Measurements from ENCODE around the gene PCDH19. TPM values are rescaled to one million over a fixed set of nuclear protein-coding genes. Genes with fewer than 3 reads are reported as not detected.

The PCDH19 gene
- total RNA-seq, 1 donor, result under 0.01 TPM

DNA sequence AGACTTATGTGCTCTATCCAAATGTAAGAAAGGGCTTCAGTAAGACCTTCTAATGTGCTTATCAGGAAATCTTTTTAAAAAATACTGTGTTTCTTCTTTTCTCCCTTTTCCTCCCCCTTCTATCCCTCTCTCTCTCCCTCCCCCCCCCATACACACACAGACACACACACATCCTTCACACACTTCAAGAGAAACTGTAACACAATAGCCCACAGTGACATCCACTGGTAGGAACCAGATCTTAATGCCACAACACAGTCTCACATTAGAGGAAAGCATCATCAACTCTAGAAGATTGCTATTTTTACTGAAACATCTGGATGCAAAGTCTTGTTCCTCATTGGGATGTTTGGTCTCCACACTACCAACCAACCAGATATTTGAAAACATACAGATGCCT lies 4.6 kb downstream of the PCDH19 start:
- no peak for DNase-seq (ENCODE audit: low read depth in 2 of 3, low spot score in 2 of 3)

DNA sequence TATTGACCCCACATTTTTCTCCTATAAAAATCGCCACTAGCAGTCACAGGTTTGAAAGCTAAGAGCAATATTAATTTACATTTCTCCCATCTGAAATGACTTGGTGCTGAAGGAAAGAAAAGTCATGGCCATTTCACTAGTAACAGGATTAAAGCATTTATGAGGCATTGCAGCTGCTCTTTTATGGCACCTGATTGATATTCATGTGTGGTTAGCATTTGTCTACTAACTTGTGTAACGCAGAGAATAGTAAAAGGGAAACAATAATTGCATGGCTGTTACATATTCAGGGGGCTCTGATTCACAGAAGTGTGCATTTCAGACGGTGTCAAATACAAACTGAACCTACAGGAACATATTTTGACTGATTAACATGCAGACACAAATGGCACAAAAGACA lies 5.2 kb downstream of the PCDH19 start:
- no peak for DNase-seq (ENCODE audit: low read depth in 2 of 3, low spot score in 2 of 3)

DNA sequence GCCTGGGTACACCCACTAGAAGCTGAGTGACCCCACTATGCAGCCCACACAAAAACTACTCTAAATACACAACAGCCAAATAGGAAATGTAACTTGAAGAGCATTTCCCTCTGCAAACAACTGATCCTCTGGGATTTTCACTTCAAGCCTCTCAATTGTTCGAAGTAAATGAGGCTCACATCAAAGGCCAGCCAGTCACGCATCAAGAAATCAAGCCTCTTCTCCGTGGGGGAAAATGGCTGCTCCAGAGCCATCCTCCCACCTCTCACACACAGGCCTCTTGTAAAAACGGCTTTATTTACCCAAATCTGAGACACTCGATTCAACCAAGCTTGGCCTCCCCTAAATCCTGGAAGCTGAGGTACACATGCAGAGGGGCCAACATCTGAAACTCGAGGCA lies 14.3 kb downstream of the PCDH19 start:
- no peak for DNase-seq (ENCODE audit: low read depth in 2 of 3, low spot score in 2 of 3)

DNA sequence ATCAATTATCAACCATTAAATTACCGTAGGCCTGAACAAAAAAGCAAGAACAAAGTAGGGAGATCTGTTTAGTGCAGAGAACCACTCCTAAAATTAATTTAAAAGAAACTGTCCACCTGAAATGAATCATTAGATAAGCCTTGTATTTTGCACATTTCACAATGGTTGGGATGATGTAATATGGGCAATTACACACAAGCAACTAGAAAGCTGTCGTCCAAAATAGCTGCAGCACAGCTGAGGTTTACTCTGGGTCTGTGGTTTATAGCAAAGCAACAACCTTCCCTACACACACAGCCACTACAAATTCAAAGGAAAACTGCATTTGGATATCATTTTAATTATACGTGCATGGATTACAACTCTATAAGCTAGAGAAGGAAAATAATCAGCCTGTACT lies 28.5 kb downstream of the PCDH19 start:
- no peak for DNase-seq (ENCODE audit: low read depth in 2 of 3, low spot score in 2 of 3)

DNA sequence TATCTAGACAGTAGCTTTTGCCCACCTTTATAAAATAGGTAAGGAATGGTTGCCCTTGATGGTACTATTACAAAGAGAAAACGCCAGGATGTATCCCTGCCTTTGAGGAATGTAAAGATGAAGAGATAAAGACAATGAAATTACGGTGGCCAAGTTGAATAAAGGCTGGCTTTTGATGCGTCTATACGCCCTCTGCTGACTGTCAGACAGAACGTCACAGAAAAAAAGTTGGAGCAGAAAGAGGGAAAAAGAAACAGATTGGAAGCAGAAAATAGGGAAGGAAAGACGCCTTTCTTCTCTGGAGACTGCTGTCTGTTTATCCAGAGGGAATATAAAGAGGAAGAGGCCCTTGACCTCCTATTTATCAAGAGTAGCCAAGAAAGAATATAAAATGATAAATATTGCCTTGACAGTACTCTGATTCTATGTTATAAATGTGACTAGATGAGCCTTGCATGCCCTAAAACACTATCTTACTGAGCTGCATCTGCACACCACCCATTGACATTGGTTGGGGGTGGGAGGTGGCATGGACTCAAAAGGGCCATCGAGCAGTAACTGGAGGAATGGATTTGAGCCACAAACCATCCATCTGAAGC lies 30.6 kb downstream of the PCDH19 start:
- DNase-seq (ENCODE audit: low read depth in 2 of 3, low spot score in 2 of 3), result peak in 2 of 3 donors; percentile 1 to 7

DNA sequence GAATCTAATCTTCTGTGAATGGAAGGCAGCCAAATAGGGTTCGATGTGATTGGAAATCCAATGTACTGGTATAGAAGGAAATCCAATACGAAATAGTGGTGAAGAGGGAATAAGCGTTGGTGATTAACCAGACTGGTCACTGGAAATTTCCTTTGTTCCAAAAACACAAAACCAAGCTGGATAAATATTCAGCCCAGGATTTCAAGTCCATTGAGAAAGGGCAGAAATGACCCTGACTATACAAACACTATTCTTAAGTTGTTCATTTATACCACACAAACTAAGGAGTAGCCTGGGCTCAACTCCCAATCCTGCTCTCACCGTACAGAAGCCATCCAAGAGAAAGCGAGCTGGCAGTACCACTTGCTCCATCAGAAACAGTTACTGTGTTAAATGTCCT lies 32.2 kb downstream of the PCDH19 start:
- no peak for DNase-seq (ENCODE audit: low read depth in 2 of 3, low spot score in 2 of 3)

DNA sequence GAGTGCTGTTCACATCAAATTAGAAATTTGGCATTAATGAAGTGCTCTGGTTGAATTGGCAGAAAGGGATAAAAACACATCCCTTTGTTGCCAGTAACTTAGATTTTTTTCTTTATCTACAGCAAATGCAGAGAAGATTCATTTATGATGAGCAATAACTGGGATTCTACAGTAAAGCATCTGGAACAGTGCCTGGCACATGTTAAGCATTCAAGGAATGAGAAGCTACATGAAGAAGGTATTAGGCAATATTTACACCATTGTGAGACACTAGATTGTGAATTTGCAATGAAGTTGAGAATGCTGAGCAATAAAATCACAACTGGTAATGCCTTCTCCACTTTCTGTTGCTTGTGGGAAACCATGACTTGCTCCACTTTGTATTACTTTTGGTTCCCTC lies 33.5 kb downstream of the PCDH19 start:
- DNase-seq (ENCODE audit: low read depth in 2 of 3, low spot score in 2 of 3), result no peak

DNA sequence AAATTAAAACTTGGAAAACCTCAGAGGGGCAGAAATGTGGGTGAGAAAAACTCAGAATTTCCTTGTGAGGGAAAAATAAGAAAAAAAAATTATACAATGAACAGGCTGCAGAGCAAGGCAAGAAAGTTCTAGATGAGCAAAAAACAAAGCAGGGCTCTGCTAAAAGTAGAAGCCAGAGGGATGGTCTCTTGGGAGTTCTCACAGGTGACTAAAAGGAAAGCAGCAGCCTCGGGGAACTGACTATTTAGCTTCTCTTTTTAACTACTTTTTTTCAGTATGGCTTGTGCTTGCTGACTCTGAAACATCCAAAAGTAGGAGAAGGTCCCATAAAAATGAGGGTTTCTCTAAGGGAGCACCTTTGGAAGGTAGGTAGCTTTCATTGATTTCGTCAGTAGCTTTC lies 36.4 kb downstream of the PCDH19 start:
- DNase-seq (ENCODE audit: low read depth in 2 of 3, low spot score in 2 of 3), result no peak

DNA sequence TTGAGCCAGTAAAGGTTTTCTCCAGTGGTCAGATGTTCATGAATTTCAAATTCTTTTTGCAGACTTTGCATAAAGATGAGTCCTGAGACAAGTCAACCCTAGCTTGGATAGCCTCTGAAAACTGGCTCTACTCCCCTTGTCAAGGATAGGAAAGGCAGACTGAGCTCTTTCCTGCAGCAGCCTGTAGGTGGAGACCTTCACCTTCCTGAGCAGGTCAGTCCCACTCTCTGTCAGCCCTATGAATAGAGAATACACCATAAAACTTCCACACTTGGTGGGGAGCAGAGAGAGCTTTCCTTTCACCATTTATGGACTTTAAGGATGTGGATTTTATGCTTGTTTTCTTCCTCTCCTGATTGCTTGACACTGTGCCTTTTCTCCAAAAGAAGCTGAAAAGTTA lies 41.9 kb downstream of the PCDH19 start:
- peak in 2 of 3 donors; percentile 0 to 2 for DNase-seq (ENCODE audit: low read depth in 2 of 3, low spot score in 2 of 3)

DNA sequence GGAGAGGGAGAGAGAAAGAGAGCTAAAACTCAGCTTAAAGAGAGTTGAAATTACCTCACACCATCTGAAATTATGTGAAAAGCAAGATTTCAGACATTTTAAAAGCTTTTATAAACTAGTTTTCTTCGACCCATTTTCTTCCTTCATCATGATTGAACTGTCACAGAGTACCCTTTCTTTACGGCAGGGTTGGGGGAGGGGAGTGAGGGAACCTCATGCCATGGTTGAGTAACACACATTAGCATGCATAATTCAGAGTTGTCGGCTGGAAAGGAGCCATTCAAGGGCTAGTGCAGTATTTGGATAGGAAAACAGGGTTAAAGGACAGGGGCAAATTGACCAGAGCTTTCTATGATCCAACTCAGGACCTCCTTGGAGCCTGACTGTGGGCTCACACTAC lies 46.2 kb downstream of the PCDH19 start:
- no peak for DNase-seq (ENCODE audit: low read depth in 2 of 3, low spot score in 2 of 3)

DNA sequence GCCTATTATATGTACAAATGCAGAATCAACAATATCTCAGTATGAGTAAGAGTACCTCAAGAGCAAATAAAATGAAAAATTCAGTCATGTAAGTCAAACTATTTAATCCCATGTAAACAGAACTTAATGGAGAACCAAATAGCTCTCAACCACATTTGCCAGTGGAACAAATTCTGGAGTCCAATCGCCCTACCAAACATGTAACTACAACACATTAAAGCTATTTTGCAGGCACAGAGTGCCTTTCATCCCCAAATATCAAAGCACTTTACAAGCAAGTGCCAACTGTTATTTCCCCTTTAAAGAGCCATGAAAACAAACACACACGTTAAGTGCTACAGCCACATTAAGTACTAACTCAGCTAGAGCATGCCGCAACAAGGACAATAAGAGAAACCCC lies 51.3 kb downstream of the PCDH19 start:
- DNase-seq (ENCODE audit: low read depth in 2 of 3, low spot score in 2 of 3), result no peak

DNA sequence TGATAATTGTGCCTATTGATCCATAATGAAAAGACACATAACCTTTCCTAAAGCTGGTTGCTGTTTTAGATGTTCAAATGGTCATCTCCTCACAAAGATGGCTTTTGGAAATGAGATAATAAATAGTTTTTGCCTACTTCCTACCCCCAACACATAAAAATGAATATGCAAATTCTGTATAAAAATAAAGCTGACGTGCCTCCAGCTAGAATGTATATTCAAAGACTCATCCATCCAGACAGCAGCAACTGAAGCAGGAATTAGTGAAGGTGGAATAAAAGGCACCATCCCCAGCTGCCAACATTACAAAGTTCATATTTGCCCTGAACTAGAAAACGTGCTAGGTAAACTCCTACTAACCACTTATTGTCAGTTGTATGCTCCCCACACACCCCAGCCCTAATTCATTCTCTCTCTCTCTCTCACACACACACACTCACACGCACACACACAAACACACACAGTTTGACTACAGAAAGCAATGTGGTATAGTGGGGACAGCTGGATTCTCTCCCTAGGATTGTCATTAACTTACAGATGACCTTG lies 53.6 kb downstream of the PCDH19 start:
- no peak for DNase-seq (ENCODE audit: low read depth in 2 of 3, low spot score in 2 of 3)

DNA sequence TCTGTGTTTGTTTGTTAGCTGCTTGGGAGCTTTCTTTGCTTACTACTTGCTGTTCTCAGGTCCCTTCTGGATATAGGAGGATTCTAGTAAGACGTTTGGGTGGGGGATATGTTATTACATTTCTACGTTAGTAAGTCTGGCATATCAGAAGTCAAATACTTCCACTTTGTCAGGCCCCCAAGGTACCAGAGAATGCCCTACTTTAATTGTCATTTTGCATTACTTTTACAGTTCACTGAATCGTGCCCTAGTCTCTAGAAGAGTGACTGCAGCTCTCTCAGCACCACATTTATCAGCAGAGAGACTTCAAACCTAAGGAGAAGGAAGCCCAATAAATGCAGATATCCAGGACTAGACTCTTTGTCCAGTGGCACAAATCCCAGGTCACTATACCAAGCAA lies 54.4 kb downstream of the PCDH19 start:
- no peak for DNase-seq (ENCODE audit: low read depth in 2 of 3, low spot score in 2 of 3)

DNA sequence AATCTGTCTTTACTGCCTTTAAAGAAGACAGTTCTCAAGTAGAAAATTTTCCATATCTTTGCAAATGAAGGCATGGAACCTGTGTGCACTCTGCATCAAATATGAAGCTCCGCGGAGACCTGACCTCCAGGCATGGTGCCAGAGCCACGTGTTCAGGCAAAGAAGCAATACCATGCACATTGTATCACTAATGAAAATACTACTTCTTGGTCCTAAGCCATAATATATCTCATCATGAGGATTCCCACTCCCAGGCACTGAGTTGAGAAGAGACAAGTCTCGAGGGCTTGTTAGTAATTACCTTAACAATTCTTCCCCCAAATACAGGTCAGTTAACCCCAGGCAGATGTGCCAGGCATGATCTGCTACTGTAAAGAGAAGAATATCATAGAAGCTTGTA lies 56.7 kb downstream of the PCDH19 start:
- DNase-seq (ENCODE audit: low read depth in 2 of 3, low spot score in 2 of 3), result no peak

DNA sequence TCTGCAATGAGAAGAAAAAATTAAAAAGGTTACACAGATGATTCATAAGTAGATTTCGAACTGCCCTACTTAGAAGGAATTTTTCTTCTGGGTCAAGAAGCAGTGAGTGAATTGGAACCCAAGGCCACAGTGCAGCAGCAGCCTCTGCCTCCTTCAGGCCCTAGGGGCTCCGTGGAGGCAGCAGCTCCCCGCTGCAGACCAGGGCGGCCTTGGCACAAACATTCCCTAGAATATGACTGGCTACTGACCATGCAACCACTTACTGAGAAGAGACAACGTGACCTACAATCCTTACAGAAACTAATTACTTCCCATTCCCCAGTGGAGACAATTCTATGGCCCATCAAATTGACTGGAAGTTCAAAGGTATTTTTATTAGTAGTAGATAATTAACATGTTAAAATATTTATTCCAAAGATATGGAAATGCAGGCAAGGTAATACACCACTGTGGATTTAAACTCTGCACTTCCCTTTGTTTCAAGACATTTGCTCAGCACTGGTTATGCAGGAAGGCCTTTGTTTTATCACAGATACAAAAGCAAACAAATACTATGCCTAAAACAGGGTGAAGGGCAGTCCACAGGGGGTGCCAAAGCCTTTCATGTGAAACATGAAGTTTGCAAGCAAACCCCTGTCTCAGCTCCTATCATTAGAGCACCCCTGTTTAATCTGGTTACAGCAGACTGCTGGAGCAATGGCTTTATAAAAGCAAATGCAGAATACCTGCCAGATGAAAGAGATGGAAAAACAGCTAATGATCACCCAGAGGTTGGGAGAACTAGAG lies 59.2 kb downstream of the PCDH19 start:
- DNase-seq (ENCODE audit: low read depth in 2 of 3, low spot score in 2 of 3), result no peak

DNA sequence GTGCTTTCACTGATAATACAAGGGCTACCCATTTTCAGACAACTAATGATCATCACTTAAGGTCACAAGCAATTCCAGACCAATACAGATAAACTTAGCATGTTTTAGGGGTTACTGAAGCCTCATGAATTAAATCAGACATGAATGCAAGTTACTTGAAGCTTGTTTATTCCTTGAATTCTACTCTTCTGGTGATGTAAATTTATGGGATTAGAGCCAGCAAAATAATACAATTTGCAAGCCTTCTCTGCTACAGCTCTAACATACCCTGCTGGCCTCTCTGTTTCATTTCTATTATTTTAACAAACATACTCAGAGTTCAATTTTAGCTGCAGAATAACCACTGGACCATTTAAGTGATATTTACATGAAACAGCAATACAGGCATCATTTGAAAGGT lies 60.7 kb downstream of the PCDH19 start:
- DNase-seq (ENCODE audit: low read depth in 2 of 3, low spot score in 2 of 3), result no peak

DNA sequence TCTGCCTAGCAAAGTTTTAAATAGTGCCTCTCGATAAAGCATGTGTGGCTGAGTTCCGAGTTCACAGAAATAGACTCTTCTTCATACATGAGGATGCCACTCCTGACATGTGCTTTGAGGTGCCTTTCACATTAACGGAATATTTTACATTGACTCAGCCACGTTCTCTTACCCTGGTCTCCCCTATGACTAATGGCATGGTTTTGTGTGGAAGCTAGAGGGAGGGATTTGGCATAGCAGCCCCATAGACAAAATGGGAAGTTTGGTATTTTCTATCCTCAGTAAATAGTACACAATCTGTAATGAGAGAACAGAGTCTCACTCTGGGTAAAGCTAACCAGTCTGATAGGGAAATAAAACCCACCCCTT lies 68.9 kb downstream of the PCDH19 start:
- DNase-seq (ENCODE audit: low read depth in 2 of 3, low spot score in 2 of 3), result no peak

DNA sequence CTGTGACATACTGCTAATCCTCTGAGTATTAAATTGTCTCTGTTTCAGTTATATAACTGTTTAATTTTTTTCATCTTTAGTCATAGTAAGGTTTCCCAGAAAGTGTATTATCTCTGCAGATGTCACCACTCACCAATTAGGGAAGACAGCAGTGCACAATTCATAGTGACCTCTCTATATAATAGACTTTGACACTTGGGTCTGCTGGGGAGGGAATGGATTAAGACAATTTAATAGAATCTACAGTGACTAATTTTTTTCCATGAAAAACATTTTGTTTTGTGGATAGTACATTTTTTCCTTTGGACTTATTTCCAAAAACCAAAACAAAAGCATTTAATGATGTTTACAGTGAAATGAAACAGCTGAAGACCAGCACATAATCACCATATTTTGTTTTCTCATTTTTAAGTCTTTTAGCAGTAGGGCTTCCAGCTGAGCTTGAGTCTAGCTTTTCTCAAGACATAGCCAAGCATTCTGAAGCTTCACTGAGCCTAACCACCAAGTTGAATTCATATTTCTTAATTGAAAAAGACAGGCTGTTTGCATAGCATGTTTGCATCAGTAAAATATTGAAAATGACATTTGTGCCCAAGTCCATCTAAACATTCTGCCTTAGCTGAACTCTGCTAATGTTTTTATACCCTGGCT lies 69.5 kb downstream of the PCDH19 start:
- DNase-seq (ENCODE audit: low read depth in 2 of 3, low spot score in 2 of 3), result no peak

DNA sequence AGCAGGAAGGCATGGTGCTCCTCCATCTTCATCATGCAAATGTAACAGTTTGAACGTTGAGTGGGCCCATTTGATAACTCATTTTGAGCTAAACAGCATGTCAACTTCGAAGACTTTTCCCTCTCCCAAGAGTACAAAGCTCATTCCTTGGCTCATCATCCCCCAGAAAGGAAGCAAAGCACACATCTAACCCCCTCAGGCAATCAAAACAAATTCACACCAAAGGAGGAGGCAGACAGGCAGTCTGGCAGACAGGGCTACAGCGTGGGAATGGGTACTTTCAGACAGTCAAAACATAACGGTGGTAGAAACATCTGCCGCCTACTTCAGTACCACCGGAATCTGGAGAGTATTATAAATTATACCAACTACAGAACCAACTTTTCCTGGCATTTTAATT lies 81.7 kb downstream of the PCDH19 start:
- DNase-seq (ENCODE audit: low read depth in 2 of 3, low spot score in 2 of 3), result no peak

DNA sequence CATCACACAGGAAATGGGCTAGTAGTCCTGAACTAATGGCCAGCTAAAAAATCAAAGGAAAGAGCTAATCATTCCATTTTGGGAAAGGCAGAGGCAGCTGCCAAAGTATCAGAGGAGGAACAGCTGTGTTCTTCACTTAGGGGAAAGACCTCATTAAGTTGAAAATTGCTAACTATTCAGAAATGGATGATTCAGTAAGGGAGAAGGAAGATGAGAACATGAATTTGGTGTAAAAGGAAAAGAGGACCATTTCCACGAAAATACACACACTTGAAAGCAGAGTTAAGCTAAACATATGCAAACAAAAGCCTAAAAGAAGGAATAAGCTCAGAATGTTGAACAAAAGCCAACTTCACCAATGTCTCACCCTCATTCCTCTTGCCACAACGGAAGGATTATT lies 90.4 kb downstream of the PCDH19 start:
- DNase-seq (ENCODE audit: low read depth in 2 of 3, low spot score in 2 of 3), result no peak

DNA sequence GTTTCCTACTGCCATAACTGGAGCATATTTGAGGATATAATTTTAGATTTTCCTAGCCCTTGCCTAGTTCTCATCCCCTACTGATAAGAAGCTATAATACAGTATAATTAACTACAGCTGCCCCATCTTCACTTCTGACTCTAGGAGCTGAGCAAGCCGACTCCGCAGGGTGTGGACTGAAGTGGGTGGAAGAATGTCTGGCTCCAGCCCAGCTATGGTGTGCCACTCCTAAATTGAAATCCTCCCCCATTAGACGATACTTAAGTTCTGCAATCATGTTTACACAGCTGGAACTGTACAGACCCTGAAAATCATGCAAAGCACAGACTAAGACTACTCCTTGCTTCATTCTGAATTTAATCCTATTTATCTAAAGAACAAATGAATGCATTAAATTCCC lies 93.1 kb downstream of the PCDH19 start:
- no peak for DNase-seq (ENCODE audit: low read depth in 2 of 3, low spot score in 2 of 3)

DNA sequence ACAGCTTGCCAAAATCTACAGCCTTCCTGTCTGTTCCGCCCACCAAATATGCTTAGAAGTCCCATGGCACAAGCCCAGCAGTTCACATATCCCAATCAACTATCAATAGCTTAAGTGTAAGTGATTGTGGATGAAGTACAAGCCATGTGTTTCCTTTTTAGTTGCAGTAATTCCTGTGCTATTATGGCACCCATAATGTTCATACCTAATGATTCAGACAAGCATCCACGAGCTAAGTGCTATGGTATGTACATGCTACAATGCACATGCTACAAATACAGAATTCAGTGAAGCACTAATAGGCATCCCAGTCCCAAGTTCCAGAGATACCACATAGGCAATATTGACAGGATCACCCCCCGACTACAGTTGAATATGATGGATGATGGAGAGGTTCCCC lies 94.5 kb downstream of the PCDH19 start:
- no peak for DNase-seq (ENCODE audit: low read depth in 2 of 3, low spot score in 2 of 3)

All from hematopoietic multipotent progenitor cell (in vitro differentiated cells).